Measurements from ENCODE around the gene CTNND2. TPM values are rescaled to one million over a fixed set of nuclear protein-coding genes. Genes with fewer than 3 reads are reported as not detected.
A peak's percentile ranks its signal among the peaks of the same experiment; 100 is the strongest.

Gene CTNND2
- total RNA-seq, 1 experiment from 2014 or later: not detected

DNA sequence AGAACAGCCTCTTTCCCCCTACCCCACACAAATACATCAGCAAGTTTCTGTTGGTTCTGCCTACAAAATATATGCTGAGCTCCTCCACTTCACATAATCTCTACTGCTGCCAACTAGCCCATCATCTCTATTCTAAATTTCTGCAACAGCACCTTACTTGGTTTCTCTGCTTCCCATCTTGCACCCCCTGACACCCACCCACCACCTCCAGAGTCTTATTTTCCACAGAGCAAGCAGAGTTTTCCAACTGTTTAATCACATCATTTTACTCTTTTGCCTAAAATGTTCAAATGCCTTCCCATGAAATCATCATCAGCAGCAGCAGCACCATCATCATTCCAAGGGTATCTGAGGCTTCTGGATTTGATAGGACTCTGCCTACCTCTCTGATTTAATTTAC lies 295.7 kb downstream of the CTNND2 start:
- no peaks in the 10 kb centered on the region for H3K9me3 Mint-ChIP-seq (ENCODE audit: unreplicated experiment)
- intact Hi-C loops (cut with micrococcal nuclease): no loop called here
- POLR2A ChIA-PET: no interaction called here

DNA sequence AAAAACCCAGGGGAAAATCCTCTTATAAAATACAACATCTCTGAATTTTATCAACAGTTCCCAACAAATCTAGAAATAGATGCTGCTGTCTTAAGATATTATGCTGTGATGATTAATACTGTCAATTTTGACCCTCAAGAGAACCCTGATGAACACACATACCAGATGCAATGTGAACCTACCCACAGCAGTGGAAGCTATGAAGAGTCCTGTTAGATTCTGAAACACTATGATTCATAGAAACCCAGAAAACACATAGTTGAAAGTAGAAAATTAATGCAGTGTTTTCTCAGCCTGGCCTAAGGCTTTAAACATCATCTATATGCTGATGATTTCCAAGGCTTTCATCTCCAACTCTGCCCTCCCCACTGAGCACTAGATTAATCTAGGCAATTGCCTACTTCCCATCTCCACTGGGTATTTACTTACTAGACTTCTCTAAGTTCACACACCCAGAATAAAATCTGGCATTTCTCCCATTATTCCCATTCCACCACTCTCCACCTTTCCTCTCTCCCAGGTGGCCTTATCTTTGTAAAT lies 296.2 kb downstream of the CTNND2 start:
- TF ChIP-seq, protein P1, sequence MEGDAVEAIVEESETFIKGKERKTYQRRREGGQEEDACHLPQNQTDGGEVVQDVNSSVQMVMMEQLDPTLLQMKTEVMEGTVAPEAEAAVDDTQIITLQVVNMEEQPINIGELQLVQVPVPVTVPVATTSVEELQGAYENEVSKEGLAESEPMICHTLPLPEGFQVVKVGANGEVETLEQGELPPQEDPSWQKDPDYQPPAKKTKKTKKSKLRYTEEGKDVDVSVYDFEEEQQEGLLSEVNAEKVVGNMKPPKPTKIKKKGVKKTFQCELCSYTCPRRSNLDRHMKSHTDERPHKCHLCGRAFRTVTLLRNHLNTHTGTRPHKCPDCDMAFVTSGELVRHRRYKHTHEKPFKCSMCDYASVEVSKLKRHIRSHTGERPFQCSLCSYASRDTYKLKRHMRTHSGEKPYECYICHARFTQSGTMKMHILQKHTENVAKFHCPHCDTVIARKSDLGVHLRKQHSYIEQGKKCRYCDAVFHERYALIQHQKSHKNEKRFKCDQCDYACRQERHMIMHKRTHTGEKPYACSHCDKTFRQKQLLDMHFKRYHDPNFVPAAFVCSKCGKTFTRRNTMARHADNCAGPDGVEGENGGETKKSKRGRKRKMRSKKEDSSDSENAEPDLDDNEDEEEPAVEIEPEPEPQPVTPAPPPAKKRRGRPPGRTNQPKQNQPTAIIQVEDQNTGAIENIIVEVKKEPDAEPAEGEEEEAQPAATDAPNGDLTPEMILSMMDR (IDR thresholded peaks at IDR 0.05; ENCODE audit: unreplicated experiment): no peak
- no peak overlapping the region for H3K27ac Mint-ChIP-seq (ENCODE audit: low read depth, unreplicated experiment)
- BruUV-seq (replicated peaks): no TSS peak
- H3K4me1 Mint-ChIP-seq (ENCODE audit: insufficient read depth, unreplicated experiment): no peaks in the 10 kb centered on the region
- CTCF ChIA-PET: no interaction called here
- intact Hi-C loops (cut with micrococcal nuclease): no loop called here
- no peaks in the 10 kb centered on the region for H3K9me3 Mint-ChIP-seq (ENCODE audit: unreplicated experiment)
- no peak for DNase-seq (ENCODE audit: unreplicated experiment)
- H3K4me3 Mint-ChIP-seq (ENCODE audit: unreplicated experiment): no peak overlapping the region
- POLR2A ChIA-PET: no interaction called here
- no peaks in the 10 kb centered on the region for H3K36me3 Mint-ChIP-seq (ENCODE audit: insufficient read depth, unreplicated experiment)
- no peaks in the 10 kb centered on the region for H3K27me3 Mint-ChIP-seq (ENCODE audit: insufficient read depth, unreplicated experiment)

More for the DNA sequence above, 295.7 kb downstream of the CTNND2 start:
- no peak for DNase-seq (ENCODE audit: unreplicated experiment)
- Mint-ChIP-seq H3K4me1 (ENCODE audit: insufficient read depth, unreplicated experiment) (no peaks in the 10 kb centered on the region), H3K36me3 (ENCODE audit: insufficient read depth, unreplicated experiment) (no peaks in the 10 kb centered on the region), H3K27me3 (ENCODE audit: insufficient read depth, unreplicated experiment) (no peaks in the 10 kb centered on the region), H3K4me3 (ENCODE audit: unreplicated experiment) (no peak overlapping the region), H3K27ac (ENCODE audit: low read depth, unreplicated experiment) (no peak overlapping the region)
- TF ChIP-seq, protein P1 (IDR thresholded peaks at IDR 0.05; ENCODE audit: unreplicated experiment): no peak
- BruUV-seq (replicated peaks): no TSS peak
- CTCF ChIA-PET: no interaction called here

DNA sequence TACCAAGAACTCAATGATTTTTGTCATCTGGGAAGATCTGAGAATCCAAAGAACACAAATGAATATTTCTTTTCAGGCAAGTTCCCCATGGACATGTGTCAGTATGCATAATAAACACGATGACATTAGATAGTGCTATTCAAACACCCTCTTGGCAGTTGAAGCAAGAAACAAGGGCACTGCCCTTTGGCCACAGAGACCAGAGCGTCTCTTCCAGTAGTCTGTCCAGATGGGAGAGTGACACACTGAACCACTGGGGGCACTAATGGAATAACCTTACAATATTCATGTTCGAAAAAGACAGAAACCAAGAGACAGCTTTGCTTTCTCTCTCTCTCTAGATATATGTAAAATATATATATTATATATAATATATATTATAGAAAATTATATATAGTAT lies 301.9 kb downstream of the CTNND2 start:
- Mint-ChIP-seq H3K27me3 (ENCODE audit: insufficient read depth, unreplicated experiment) (peaks cover 11% of the 10 kb centered on the region), H3K4me3 (ENCODE audit: unreplicated experiment) (no peak overlapping the region), H3K4me1 (ENCODE audit: insufficient read depth, unreplicated experiment) (no peaks in the 10 kb centered on the region), H3K36me3 (ENCODE audit: insufficient read depth, unreplicated experiment) (no peaks in the 10 kb centered on the region), H3K9me3 (ENCODE audit: unreplicated experiment) (no peaks in the 10 kb centered on the region), H3K27ac (ENCODE audit: low read depth, unreplicated experiment) (no peak overlapping the region)
- intact Hi-C loops (cut with micrococcal nuclease): no loop called here
- POLR2A ChIA-PET: no interaction called here
- peak; percentile 9 for DNase-seq (ENCODE audit: unreplicated experiment)
- CTCF ChIA-PET: no interaction called here
- BruUV-seq (replicated peaks): no TSS peak
- TF ChIP-seq, protein P1 (IDR thresholded peaks at IDR 0.05; ENCODE audit: unreplicated experiment): no peak

DNA sequence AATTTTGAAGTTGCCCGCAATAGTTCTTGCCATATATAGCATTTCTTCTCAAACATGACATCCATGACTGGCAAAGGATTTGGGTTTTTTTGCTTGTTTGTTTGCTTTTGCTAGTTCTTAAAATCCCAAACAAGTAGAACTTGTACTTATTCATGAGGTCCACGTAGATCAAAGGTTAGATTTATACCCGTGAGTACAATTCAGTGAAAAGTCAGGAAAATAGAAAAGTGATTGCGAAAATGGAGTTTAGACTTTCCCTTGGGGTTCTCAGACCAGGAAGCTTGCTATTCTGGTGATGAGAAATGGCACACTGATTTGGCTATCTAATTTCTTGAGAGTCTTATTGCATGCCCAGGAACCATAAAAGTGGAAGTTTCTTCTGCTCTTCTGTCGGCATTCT lies 304.7 kb downstream of the CTNND2 start:
- no peak overlapping the region for H3K27ac Mint-ChIP-seq (ENCODE audit: low read depth, unreplicated experiment)

More for the DNA sequence above, 304.7 kb downstream of the CTNND2 start:
- no peak overlapping the region for H3K4me3 Mint-ChIP-seq (ENCODE audit: unreplicated experiment)
- ChIA-PET CTCF (interaction anchor here (1.1 to 1.2 kb wide), 2 partner anchors 131 to 333 kb away, joined by 3 read pairs; no protein-coding TSS in a partner anchor), POLR2A (no interaction called here)
- intact Hi-C loops (cut with micrococcal nuclease): no loop called here
- TF ChIP-seq, protein P1 (IDR thresholded peaks at IDR 0.05; ENCODE audit: unreplicated experiment): no peak
- BruUV-seq (replicated peaks): no TSS peak
- no peaks in the 10 kb centered on the region for H3K36me3 Mint-ChIP-seq (ENCODE audit: insufficient read depth, unreplicated experiment)
- H3K4me1 Mint-ChIP-seq (ENCODE audit: insufficient read depth, unreplicated experiment): no peaks in the 10 kb centered on the region
- no peak for DNase-seq (ENCODE audit: unreplicated experiment)
- H3K27me3 Mint-ChIP-seq (ENCODE audit: insufficient read depth, unreplicated experiment): peaks cover 11% of the 10 kb centered on the region
- no peaks in the 10 kb centered on the region for H3K9me3 Mint-ChIP-seq (ENCODE audit: unreplicated experiment)

Measured in MCF 10A (cell line).